Endothelial cell of umbilical vein (primary cell): ENCODE data around the gene PSMD14.
"Not testable (repeated sequence)": the region's sequence is repeated elsewhere in the genome, so short reads cannot be mapped to it uniquely, and the experiment has no call there.

Source experiments
- CTCF ChIP-seq, 2 donors: IDR thresholded peaks; 1 replicate in 1 of 2; 2 replicates in 1 of 2; pipeline ENCODE4 v1.5.1; 2011; ENCODE audit warnings: low read length in 2 of 2, mild to moderate bottlenecking in 2 of 2, moderate library complexity in 2 of 2, control low read depth in 1 of 2, inconsistent platforms in 1 of 2, low read depth in 1 of 2; ENCODE audit not compliant: insufficient read depth in 1 of 2; ENCODE audit errors: extremely low read depth in 1 of 2
- FOS ChIP-seq: IDR thresholded peaks from 2 replicates; pipeline ENCODE4 v1.6.1; 2011; ENCODE audit warnings: mild to moderate bottlenecking, low read length, moderate library complexity, borderline replicate concordance; ENCODE audit not compliant: insufficient read depth
- JUN ChIP-seq: IDR thresholded peaks from 2 replicates; pipeline ENCODE4 v1.6.1; 2011; ENCODE audit warnings: borderline replicate concordance, low read depth; ENCODE audit not compliant: insufficient read length, insufficient read depth
- MAX ChIP-seq: IDR thresholded peaks from 2 replicates; pipeline ENCODE4 v1.6.1; 2011; ENCODE audit not compliant: insufficient read depth, insufficient read length
- POLR2A ChIP-seq: IDR thresholded peaks from 2 replicates; pipeline ENCODE4 v1.6.1; 2012; ENCODE audit warnings: low read depth, mild to moderate bottlenecking, control low read depth, low read length

GRCh38 chr2:161278564-161279229 is 29.5 kb upstream of the PSMD14 start:
- not testable (repeated sequence) for TF ChIP-seq CTCF (IDR thresholded peaks at IDR 0.05; ENCODE audit: extremely low read depth in 1 of 2, insufficient read depth in 1 of 2, low read depth in 1 of 2, low read length in 2 of 2); MAX; POLR2A; JUN; FOS
